Measurements from ENCODE around the gene BRD3OS. TPM values are rescaled to one million over a fixed set of nuclear protein-coding genes. Genes with fewer than 3 reads are reported as not detected.

Gene BRD3OS
- total and polyA plus RNA-seq, 10 of the 15 experiments (the other 5 are each of a cell fraction or from before 2014, with no cell fraction given): 2.1 to 13.7 (median 10.7) TPM

- no peak for TF ChIP-seq RFX5 (IDR thresholded peaks at IDR 0.05; ENCODE audit: low read depth, low read length)
- no peak for TF ChIP-seq MXI1 (IDR thresholded peaks at IDR 0.05; ENCODE audit: low read depth, low read length)
- no peak for TF ChIP-seq ZNF384 (IDR thresholded peaks at IDR 0.05; ENCODE audit: borderline replicate concordance, low read depth, low read length)
- TF ChIP-seq HDAC6 (IDR thresholded peaks at IDR 0.05; ENCODE audit: unreplicated experiment): no peak
- TF ChIP-seq STAT1 (conservative IDR thresholded peaks at IDR 0.05): no peak
- TF ChIP-seq, protein P1, sequence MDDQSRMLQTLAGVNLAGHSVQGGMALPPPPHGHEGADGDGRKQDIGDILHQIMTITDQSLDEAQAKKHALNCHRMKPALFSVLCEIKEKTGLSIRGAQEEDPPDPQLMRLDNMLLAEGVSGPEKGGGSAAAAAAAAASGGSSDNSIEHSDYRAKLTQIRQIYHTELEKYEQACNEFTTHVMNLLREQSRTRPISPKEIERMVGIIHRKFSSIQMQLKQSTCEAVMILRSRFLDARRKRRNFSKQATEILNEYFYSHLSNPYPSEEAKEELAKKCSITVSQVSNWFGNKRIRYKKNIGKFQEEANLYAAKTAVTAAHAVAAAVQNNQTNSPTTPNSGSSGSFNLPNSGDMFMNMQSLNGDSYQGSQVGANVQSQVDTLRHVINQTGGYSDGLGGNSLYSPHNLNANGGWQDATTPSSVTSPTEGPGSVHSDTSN (IDR thresholded peaks at IDR 0.05; ENCODE audit: insufficient replicate concordance, low read depth, low read length): no peak
- no peak for TF ChIP-seq CHD4 (IDR thresholded peaks at IDR 0.05)
- no peak for TF ChIP-seq IRF5 (IDR thresholded peaks at IDR 0.05; ENCODE audit: borderline replicate concordance)
- TF ChIP-seq PML (IDR thresholded peaks at IDR 0.05; ENCODE audit: low read length): no peak
- TF ChIP-seq JUND (IDR thresholded peaks at IDR 0.05; ENCODE audit: low read depth, low read length): no peak
Observed at GRCh38 chr9:134054891-134055811, 29.9 kb downstream of the BRD3OS start (continued).

All from GM12878 (cell line).